Endodermal cell (in vitro differentiated cells): ENCODE data around the gene HTATSF1. TPM values are rescaled to one million over a fixed set of nuclear protein-coding genes. Genes with fewer than 3 reads are reported as not detected.

ENCODE experiments used
- DNase-seq: peaks from one replicate; pipeline ENCODE4 v3.0.0-alpha.2; 2017
- H3K27ac ChIP-seq: 2 replicates; pipeline ENCODE4 v1.5.1; 2013; ENCODE audit warnings: mild to moderate bottlenecking, low read depth, low read length, moderate library complexity
- H3K27me3 ChIP-seq: 2 replicates; pipeline ENCODE4 v1.6.1; 2013; ENCODE audit warnings: mild to moderate bottlenecking, low read length, moderate library complexity; ENCODE audit not compliant: insufficient read depth, control insufficient read depth, poor library complexity, severe bottlenecking
- H3K36me3 ChIP-seq: 2 replicates; pipeline ENCODE4 v1.7.0; 2013; ENCODE audit warnings: mild to moderate bottlenecking, low read length, moderate library complexity; ENCODE audit not compliant: control insufficient read depth, insufficient read depth
- H3K4me1 ChIP-seq: one replicate; pipeline ENCODE4 v1.7.0; 2013; ENCODE audit warnings: low read length; ENCODE audit not compliant: control insufficient read depth, insufficient read depth
- H3K4me3 ChIP-seq: 2 replicates; pipeline ENCODE4 v1.5.1; 2013; ENCODE audit warnings: mild to moderate bottlenecking, low read length, moderate library complexity
- H3K9ac ChIP-seq: 2 replicates; pipeline ENCODE4 v1.6.1; 2013; ENCODE audit warnings: mild to moderate bottlenecking, low read length, moderate library complexity; ENCODE audit not compliant: poor library complexity, severe bottlenecking; ENCODE audit errors: extremely low read depth
- H3K9me3 ChIP-seq: 2 replicates; pipeline ENCODE4 v1.6.1; 2013; ENCODE audit warnings: mild to moderate bottlenecking, low read length, moderate library complexity; ENCODE audit not compliant: control insufficient read depth
- H3K27ac Mint-ChIP-seq: 2 replicates; pipeline ENCODE4 v1.8.0; 2020; ENCODE audit warnings: mixed read lengths
- H3K27me3 Mint-ChIP-seq: 2 replicates; pipeline ENCODE4 v1.8.0; 2021; ENCODE audit warnings: mild to moderate bottlenecking, mixed read lengths; ENCODE audit not compliant: insufficient read depth
- H3K36me3 Mint-ChIP-seq: 2 replicates; pipeline ENCODE4 v1.8.0; 2020; ENCODE audit warnings: low read depth, mixed read lengths
- H3K4me1 Mint-ChIP-seq: 2 replicates; pipeline ENCODE4 v1.8.0; 2020; ENCODE audit warnings: mixed read lengths
- H3K4me3 Mint-ChIP-seq: 2 replicates; pipeline ENCODE4 v1.8.0; 2020; ENCODE audit warnings: mild to moderate bottlenecking, moderate library complexity, mixed read lengths
- H3K9me3 Mint-ChIP-seq: 2 replicates; pipeline ENCODE4 v1.8.0; 2020; ENCODE audit warnings: mild to moderate bottlenecking, mixed read lengths
- CTCF ChIP-seq: fragments of 200-600 bp; sonication (generic); conservative IDR thresholded peaks from 2 replicates; pipeline ENCODE4 v1.5.0; 2021; ENCODE audit warnings: antibody characterized with exemption, mild to moderate bottlenecking
- WGBS, 2 experiments: methylation state at CpG; one replicate each; pipeline versions ENCODE4 v1.1.5 to v1.1.7; 2013; ENCODE audit warnings: missing lambda C conversion rate in 2 of 2, mixed read lengths in 1 of 2; ENCODE audit not compliant: insufficient coverage in 1 of 2, insufficient read length in 1 of 2; 5-methylcytosine and 5-hydroxymethylcytosine counted together
- microRNA-seq: library from miRNA; unstranded; fragments of <30 nt; microRNA quantifications from one replicate; pipeline ENCODE4 v1.2.0, GENCODE V29; 2020; ENCODE audit warnings: borderline microRNAs expressed
- total RNA-seq, 2 donors: library from RNA; stranded (reverse); fragmentation: NEBNext Ultra II Directional in 1 of 2; extraction: Animal tissue kit (Norgen Biotek cat#: 25700) in 1 of 2; gene quantifications; 2 replicates in 1 of 2; 3 replicates in 1 of 2; pipeline ENCODE4 v1.2.1, GENCODE V29; 2021

Gene HTATSF1
- total RNA-seq, 2 donors from 2014 or later: 61.1 to 75.5 TPM

- H3K27ac ChIP-seq: no peak overlapping the region
- H3K27ac Mint-ChIP-seq: no peak overlapping the region
Observed at GRCh38 chrX:136551410-136551809, 54.0 kb downstream of the HTATSF1 start.

GRCh38 chrX:136555694-136556093 is 58.3 kb downstream of the HTATSF1 start:
- no peak overlapping the region for H3K27ac Mint-ChIP-seq
- Histone ChIP-seq H3K9ac (no peak overlapping the region), H3K36me3 (no peaks in the 10 kb centered on the region), H3K27me3 (no peaks in the 10 kb centered on the region), H3K4me1 (no peaks in the 10 kb centered on the region), H3K9me3 (no peaks in the 10 kb centered on the region), H3K4me3 (no peak overlapping the region), H3K27ac (no peak overlapping the region)
- no peaks in the 10 kb centered on the region for H3K36me3 Mint-ChIP-seq
- peaks cover 4% of the 10 kb centered on the region for H3K27me3 Mint-ChIP-seq
- 91% methylated on average over 2 of the region's 2 CpGs; no CpG with 5 or more reads in 1 of the 2 experiments for WGBS, 2 experiments
- no peaks in the 10 kb centered on the region for H3K4me1 Mint-ChIP-seq
- H3K4me3 Mint-ChIP-seq: no peak overlapping the region
- H3K9me3 Mint-ChIP-seq: peaks cover 15% of the 10 kb centered on the region
- TF ChIP-seq CTCF: no peak
- DNase-seq: no peak

More at GRCh38 chrX:136551410-136551809, 54.0 kb downstream of the HTATSF1 start:
- WGBS, 2 experiments: 100% methylated on average over 1 of the region's 1 CpG; no CpG with 5 or more reads in 1 of the 2 experiments
- no peaks in the 10 kb centered on the region for H3K36me3 Mint-ChIP-seq
- no peaks in the 10 kb centered on the region for H3K4me1 ChIP-seq
- H3K9me3 ChIP-seq: no peaks in the 10 kb centered on the region
- H3K27me3 ChIP-seq: no peaks in the 10 kb centered on the region
- no peak overlapping the region for H3K9ac ChIP-seq
- DNase-seq: no peak
- no peaks in the 10 kb centered on the region for H3K36me3 ChIP-seq
- H3K27me3 Mint-ChIP-seq: no peaks in the 10 kb centered on the region
- no peak overlapping the region for H3K4me3 ChIP-seq
- H3K9me3 Mint-ChIP-seq: peaks cover 24% of the 10 kb centered on the region
- H3K4me3 Mint-ChIP-seq: no peak overlapping the region
- TF ChIP-seq CTCF: no peak
- no peaks in the 10 kb centered on the region for H3K4me1 Mint-ChIP-seq

Small RNAs within 50 kb of the gene (microRNA-seq; reads per million reads assigned to microRNA genes)
- not detected for gene MIR934

Other genes with a start within 250 kb of the HTATSF1 start
- gene MAP7D3, start 246.2 kb upstream of the HTATSF1 start, total RNA-seq: 10 to 100 TPM; 12.3 to 14.2 TPM
- gene ADGRG4, start 196.6 kb upstream of the HTATSF1 start, total RNA-seq: not detected
- gene BRS3, start 9.6 kb upstream of the HTATSF1 start, total RNA-seq: not detected
- not detected for gene VGLL1, start 34.6 kb downstream of the HTATSF1 start, total RNA-seq
- not detected for gene CD40LG, start 150.6 kb downstream of the HTATSF1 start, total RNA-seq